ENCODE data around the gene DOCK2.
A peak's percentile ranks its signal among the peaks of the same experiment; 100 is the strongest.

DOCK2 gene

DNA sequence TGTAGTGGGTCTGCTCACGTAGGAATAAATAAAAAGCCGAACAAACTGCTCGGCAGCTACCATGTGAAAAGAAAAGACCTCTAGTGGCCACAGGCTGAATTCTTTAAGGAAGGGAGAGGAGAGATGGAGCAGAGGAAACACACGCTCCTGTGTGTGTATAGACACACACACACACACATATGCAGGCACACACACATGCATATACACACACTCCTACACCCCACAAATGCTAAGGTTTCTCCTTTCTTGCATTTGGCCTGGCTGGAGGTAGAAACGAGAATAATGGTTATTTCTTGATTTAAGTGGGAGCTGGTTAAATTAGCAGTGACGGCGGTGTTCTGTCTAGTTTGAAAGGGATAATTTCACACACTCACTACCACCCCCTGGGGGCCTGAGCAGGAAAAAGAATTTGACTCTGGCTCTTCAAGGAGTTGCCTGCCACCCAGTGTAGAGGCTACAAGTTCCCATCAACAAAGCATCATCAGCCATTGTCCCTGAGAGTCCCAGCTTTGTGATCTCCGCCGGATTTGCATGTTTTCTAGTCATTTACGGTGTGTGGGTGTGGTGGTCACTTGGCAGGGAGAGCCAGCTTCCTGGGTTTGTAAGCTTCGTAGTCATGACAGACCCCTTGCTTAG lies 343.5 kb downstream of the DOCK2 start, which contains the start of gene INSYN2B:
TSS of gene INSYN2B (minus strand) at position 78 of the 636 bp plus-strand sequence. CDS start 96,597 bp downstream, outside the sequence.
- H3K9ac ChIP-seq (ENCODE audit: low read length), result no peak within 1 kb of the TSS
- no peaks in the 10 kb centered on the region for H3K9me3 ChIP-seq (ENCODE audit: insufficient read depth, low read length)
- no peaks in the 10 kb centered on the region for H3K79me2 ChIP-seq (ENCODE audit: insufficient read depth, low read length)
- H3K36me3 ChIP-seq (ENCODE audit: low read length), result 0 out of 2 replicates have a peak, but pooled peaks cover 2% of the 10 kb centered on the region
- no peaks in the 10 kb centered on the region for H3F3A ChIP-seq (ENCODE audit: insufficient read depth)
- no peak within 1 kb of the TSS for H3K27ac ChIP-seq (ENCODE audit: low read depth, low read length)
- no peaks in the 10 kb centered on the region for H3K27me3 ChIP-seq (ENCODE audit: low read length)
- H3K4me3 ChIP-seq (ENCODE audit: insufficient read depth, low read length, poor library complexity, severe bottlenecking), result no peak within 1 kb of the TSS
- H3K9me2 ChIP-seq (replicated peaks; ENCODE audit: insufficient read depth, low read length), result no peaks in the 10 kb centered on the region
- no peaks in the 10 kb centered on the region for H4K20me1 ChIP-seq (ENCODE audit: low read depth, low read length)
- H3K4me2 ChIP-seq (ENCODE audit: low read depth, low read length, poor library complexity, severe bottlenecking), result no peak within 1 kb of the TSS
- TF ChIP-seq EZH2phosphoT487 (conservative IDR thresholded peaks at IDR 0.05; ENCODE audit: low read length), result no peak
- TF ChIP-seq, protein P1, sequence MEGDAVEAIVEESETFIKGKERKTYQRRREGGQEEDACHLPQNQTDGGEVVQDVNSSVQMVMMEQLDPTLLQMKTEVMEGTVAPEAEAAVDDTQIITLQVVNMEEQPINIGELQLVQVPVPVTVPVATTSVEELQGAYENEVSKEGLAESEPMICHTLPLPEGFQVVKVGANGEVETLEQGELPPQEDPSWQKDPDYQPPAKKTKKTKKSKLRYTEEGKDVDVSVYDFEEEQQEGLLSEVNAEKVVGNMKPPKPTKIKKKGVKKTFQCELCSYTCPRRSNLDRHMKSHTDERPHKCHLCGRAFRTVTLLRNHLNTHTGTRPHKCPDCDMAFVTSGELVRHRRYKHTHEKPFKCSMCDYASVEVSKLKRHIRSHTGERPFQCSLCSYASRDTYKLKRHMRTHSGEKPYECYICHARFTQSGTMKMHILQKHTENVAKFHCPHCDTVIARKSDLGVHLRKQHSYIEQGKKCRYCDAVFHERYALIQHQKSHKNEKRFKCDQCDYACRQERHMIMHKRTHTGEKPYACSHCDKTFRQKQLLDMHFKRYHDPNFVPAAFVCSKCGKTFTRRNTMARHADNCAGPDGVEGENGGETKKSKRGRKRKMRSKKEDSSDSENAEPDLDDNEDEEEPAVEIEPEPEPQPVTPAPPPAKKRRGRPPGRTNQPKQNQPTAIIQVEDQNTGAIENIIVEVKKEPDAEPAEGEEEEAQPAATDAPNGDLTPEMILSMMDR (IDR thresholded peaks at IDR 0.05; ENCODE audit: insufficient read depth, low read length, poor library complexity, severe bottlenecking), result peak; percentile 34
- H2AFZ ChIP-seq (ENCODE audit: low read depth, low read length, severe bottlenecking), result no peak within 1 kb of the TSS

DNA sequence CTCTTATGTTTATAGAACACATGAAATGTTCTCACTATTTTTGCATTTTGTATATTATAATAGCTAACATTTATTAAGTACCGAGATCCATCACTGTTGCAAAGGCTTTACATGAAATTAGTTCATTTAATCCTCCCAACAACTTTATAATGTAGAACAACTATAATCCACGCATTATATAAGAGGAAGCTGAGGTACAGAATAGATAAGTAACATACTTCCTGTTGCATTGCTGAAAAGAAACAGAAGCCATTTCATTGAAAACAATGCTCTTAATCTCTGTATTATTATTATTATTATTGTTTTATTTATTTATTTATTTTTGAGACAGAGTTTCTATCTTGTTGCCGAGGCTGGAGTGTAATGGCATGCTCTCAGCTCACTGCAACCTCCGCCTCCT lies 351.1 kb downstream of the DOCK2 start:
- no peaks in the 10 kb centered on the region for H3K79me2 ChIP-seq (ENCODE audit: insufficient read depth, low read length)
- H3K9ac ChIP-seq (ENCODE audit: low read length), result no peak overlapping the region
- no peaks in the 10 kb centered on the region for H4K20me1 ChIP-seq (ENCODE audit: low read depth, low read length)
- no peaks in the 10 kb centered on the region for H3F3A ChIP-seq (ENCODE audit: insufficient read depth)
- H3K9me2 ChIP-seq (replicated peaks; ENCODE audit: insufficient read depth, low read length), result no peaks in the 10 kb centered on the region
- no peak overlapping the region for H2AFZ ChIP-seq (ENCODE audit: low read depth, low read length, severe bottlenecking)
- H3K9me3 ChIP-seq (ENCODE audit: insufficient read depth, low read length), result no peaks in the 10 kb centered on the region
- no peak overlapping the region for H3K4me2 ChIP-seq (ENCODE audit: low read depth, low read length, poor library complexity, severe bottlenecking)
- TF ChIP-seq EZH2phosphoT487 (conservative IDR thresholded peaks at IDR 0.05; ENCODE audit: low read length), result no peak
- TF ChIP-seq, protein P1 (IDR thresholded peaks at IDR 0.05; ENCODE audit: insufficient read depth, low read length, poor library complexity, severe bottlenecking), result no peak
- H3K27me3 ChIP-seq (ENCODE audit: low read length), result no peaks in the 10 kb centered on the region
- H3K27ac ChIP-seq (ENCODE audit: low read depth, low read length), result no peak overlapping the region
- H3K36me3 ChIP-seq (ENCODE audit: low read length), result peaks cover 13% of the 10 kb centered on the region; the same call in 1 of the 2 replicates
- no peak overlapping the region for H3K4me3 ChIP-seq (ENCODE audit: insufficient read depth, low read length, poor library complexity, severe bottlenecking)

DNA sequence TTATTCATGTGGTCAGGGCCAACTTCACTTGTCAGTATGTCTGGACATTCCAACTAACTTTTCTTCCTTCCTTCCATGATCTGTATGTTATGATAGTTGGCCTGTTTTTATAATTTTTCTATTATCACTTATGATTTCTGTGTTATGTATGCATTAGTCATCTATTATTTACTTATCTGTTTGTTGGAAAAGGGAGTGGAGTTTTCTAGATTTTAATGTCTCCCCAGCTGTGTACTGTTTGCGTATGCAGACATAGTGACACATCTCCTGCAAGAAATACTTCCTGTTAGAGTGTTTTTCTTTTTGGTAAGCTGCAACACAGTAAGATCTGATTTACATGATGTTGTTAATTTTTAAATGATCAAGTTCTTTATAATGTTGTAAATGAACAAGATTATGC lies 351.9 kb downstream of the DOCK2 start:
- H3K27ac ChIP-seq (ENCODE audit: low read depth, low read length), result no peak overlapping the region
- no peak overlapping the region for H3K4me3 ChIP-seq (ENCODE audit: insufficient read depth, low read length, poor library complexity, severe bottlenecking)
- H3K9ac ChIP-seq (ENCODE audit: low read length), result no peak overlapping the region
- no peak overlapping the region for H2AFZ ChIP-seq (ENCODE audit: low read depth, low read length, severe bottlenecking)
- peaks cover 13% of the 10 kb centered on the region; the same call in 1 of the 2 replicates for H3K36me3 ChIP-seq (ENCODE audit: low read length)
- H3K9me2 ChIP-seq (replicated peaks; ENCODE audit: insufficient read depth, low read length), result no peaks in the 10 kb centered on the region
- H3K79me2 ChIP-seq (ENCODE audit: insufficient read depth, low read length), result no peaks in the 10 kb centered on the region
- no peaks in the 10 kb centered on the region for H3K9me3 ChIP-seq (ENCODE audit: insufficient read depth, low read length)
- no peak overlapping the region for H3K4me2 ChIP-seq (ENCODE audit: low read depth, low read length, poor library complexity, severe bottlenecking)
- TF ChIP-seq EZH2phosphoT487 (conservative IDR thresholded peaks at IDR 0.05; ENCODE audit: low read length), result no peak
- TF ChIP-seq, protein P1 (IDR thresholded peaks at IDR 0.05; ENCODE audit: insufficient read depth, low read length, poor library complexity, severe bottlenecking), result no peak
- H3F3A ChIP-seq (ENCODE audit: insufficient read depth), result no peaks in the 10 kb centered on the region
- H3K27me3 ChIP-seq (ENCODE audit: low read length), result no peaks in the 10 kb centered on the region
- no peaks in the 10 kb centered on the region for H4K20me1 ChIP-seq (ENCODE audit: low read depth, low read length)
